MG63 (cell line): ENCODE results near the gene MRO. TPM values are rescaled to one million over a fixed set of nuclear protein-coding genes. Genes with fewer than 3 reads are reported as not detected.

Source experiments
- DNase-seq: peaks from one replicate; pipeline ENCODE4 v3.0.0-alpha.2; 2020
- H3K27me3 ChIP-seq: fragments of 250-450 bp; sonication (Bioruptor Pico); 2 replicates; pipeline ENCODE4 v1.5.1; 2020; ENCODE audit warnings: mild to moderate bottlenecking, moderate library complexity
- H3K36me3 ChIP-seq: fragments of 250-450 bp; sonication (Bioruptor Pico); 2 replicates; pipeline ENCODE4 v1.5.1; 2020; ENCODE audit warnings: mild to moderate bottlenecking, moderate library complexity
- H3K4me3 ChIP-seq: fragments of 250-450 bp; sonication (Bioruptor Pico); 2 replicates; pipeline ENCODE4 v1.5.1; 2020; ENCODE audit warnings: mild to moderate bottlenecking, moderate library complexity
- H3K9me3 ChIP-seq: fragments of 250-450 bp; sonication (Bioruptor Pico); 2 replicates; pipeline ENCODE4 v1.5.1; 2020; ENCODE audit warnings: mild to moderate bottlenecking, moderate library complexity
- total RNA-seq: library from RNA; depleted of rRNA; stranded (reverse); fragments of >200 nt; shearing (Covaris generic); gene quantifications from 2 replicates; pipeline ENCODE4 v1.2.3, GENCODE V29; 2014; ENCODE audit warnings: low replicate concordance

The MRO gene
- total RNA-seq, 1 experiment from 2014 or later, result 0.07 TPM

DNA sequence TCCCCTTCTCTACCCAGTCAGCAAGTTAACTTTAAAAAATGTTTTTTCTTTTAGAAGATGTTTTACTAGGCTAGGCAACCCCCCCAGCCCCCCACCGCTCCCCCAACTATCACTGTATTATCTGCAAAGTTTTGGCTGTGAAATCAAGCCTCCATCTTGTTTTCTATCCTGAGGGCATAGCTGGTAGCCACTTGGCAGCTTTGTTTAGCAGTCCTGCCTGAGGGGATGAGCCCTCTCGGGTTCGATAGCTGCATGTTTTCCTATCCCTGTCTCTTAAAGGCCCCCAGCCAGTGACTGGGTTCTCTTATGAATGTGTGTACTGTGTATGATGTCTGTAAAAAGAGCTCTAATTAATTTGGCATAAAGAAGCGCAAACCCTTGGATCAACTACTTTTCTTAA, 43.4 kb downstream of the MRO start:
- no peak overlapping the region for H3K4me3 ChIP-seq
- no peak for DNase-seq
- no peaks in the 10 kb centered on the region for H3K36me3 ChIP-seq
- H3K9me3 ChIP-seq, result no peaks in the 10 kb centered on the region
- 0 out of 2 replicates have a peak, but pooled peaks cover 3% of the 10 kb centered on the region for H3K27me3 ChIP-seq

DNA sequence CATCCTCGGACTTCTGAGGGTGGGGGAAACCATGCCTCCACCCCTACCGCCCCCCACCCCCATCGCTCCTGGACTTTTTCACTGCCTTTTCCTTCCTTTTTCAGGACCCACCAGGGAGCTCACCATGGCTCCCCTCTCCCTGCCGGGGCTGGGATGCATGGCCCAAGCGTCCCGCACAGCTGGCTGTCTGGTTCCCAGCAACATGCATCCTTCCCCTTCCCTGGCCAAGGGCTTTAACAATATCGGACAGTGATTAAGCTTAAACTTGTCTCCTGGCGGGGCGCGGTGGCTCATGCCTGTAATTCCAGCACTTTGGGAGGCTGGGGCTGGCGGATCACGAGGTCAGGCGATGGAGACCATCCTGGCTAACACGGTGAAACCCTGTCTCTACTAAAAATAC, 44.1 kb downstream of the MRO start:
- Histone ChIP-seq H3K4me3 (no peak overlapping the region), H3K9me3 (peaks cover under 1% of the 10 kb centered on the region; the same call in 1 of the 2 replicates), H3K27me3 (0 out of 2 replicates have a peak, but pooled peaks cover 3% of the 10 kb centered on the region), H3K36me3 (no peaks in the 10 kb centered on the region)
- DNase-seq, result no peak

DNA sequence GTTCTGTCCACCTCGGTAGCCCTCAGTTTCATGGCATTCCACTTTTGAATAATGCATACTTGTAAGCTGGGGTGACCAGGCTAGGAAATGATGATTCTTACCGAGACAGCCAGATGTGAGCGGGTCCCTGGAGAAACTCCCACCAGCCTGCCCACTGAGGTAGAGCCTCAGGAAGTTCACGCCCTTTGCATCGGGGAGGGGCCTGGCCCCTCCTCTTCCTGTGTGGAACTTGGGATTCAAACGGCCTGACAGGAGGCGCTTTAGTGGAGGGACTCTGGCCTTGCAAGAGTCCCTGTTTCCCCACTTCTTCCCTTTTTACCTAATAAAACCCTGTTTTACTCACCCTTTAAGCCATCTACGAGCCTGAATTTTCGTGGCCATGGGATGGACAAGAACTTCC, 44.6 kb downstream of the MRO start:
- no peaks in the 10 kb centered on the region for H3K36me3 ChIP-seq
- no peak overlapping the region for H3K4me3 ChIP-seq
- peaks cover 6% of the 10 kb centered on the region for H3K9me3 ChIP-seq
- no peak for DNase-seq
- 0 out of 2 replicates have a peak, but pooled peaks cover 3% of the 10 kb centered on the region for H3K27me3 ChIP-seq

DNA sequence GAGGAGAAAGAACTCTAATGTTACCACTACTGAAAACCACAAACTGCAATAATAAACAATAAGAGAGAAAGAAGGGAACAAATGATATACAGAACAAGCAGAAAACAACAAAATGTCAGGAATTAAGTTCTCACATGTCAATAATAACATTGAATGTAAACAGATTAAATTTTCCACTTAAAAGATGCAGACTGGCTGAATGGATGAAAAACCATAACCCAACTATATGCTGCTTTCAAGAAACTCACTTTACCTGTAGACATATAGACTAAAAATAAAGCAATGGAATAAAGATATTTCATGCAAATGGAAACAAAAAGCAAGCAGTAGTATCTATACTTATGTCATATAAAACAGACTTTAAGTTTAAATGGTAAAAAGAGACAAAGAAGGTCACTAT, 50.4 kb downstream of the MRO start:
- peaks cover 2% of the 10 kb centered on the region; the same call in 1 of the 2 replicates for H3K27me3 ChIP-seq
- H3K36me3 ChIP-seq, result no peaks in the 10 kb centered on the region
- H3K9me3 ChIP-seq, result peaks cover 11% of the 10 kb centered on the region
- H3K4me3 ChIP-seq, result no peak overlapping the region
- no peak for DNase-seq

DNA sequence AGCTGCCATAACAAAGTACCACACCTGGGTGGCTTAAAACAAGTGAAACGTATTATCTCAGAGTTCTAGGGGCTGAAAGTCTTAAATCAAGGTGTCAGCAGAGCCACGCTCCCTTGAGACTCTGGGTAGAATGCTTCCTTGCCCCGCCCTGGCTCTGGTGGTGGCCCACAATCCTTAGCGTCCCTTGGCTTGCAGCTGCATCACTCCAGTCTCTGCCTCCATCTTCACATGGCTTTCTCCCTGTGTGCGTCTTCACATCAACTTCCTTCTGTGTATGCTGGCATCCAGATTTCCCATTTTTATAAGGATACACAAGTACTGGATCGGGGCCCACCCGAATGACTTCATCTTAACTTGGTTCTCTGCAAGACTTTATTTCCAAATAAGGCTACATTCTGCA, 62.5 kb downstream of the MRO start:
- DNase-seq, result no peak
- H3K4me3 ChIP-seq, result no peak overlapping the region
- H3K36me3 ChIP-seq, result no peaks in the 10 kb centered on the region
- no peaks in the 10 kb centered on the region for H3K27me3 ChIP-seq
- H3K9me3 ChIP-seq, result no peaks in the 10 kb centered on the region

DNA sequence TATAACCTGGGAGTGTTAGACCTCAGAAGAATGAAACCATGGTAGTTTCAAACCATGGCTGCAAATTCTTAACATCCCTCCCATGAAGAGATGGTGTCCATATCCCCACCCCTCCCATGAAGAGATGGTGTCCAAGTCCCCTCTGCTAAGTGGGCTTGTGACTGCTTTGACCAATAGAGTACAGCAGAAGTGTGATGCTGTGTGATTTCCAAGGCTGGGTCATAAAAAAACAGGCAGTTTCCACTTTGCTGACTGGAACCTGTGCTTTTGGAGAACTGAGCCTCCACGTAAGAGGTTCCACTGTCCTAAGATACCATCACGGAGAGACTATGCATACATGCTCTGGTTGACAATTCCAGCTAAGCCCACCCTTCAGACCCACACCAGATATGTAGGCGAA, 65.5 kb downstream of the MRO start:
- H3K27me3 ChIP-seq, result no peaks in the 10 kb centered on the region
- H3K9me3 ChIP-seq, result no peaks in the 10 kb centered on the region
- H3K4me3 ChIP-seq, result no peak overlapping the region
- no peaks in the 10 kb centered on the region for H3K36me3 ChIP-seq
- DNase-seq, result no peak

DNA sequence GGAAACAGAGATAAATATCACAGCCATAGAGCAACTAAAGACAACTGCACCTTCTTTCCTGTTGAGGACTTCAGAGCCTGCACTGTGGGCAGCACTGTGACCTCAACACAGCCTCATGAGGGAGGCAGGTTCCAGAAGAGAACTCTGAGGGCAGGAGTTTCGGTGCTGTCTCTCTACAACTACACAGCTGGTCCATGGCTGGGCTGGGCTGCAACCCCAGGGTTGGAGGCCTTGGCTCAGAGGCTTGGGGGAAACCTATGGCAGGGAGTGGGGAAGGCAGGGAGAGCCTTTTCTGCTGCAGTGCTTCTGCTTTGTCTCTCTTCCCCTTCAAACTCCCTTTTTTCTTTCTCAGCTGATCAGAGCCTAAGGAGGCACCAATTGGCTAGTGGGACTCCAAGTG, 66.5 kb downstream of the MRO start:
- no peak for DNase-seq

DNA sequence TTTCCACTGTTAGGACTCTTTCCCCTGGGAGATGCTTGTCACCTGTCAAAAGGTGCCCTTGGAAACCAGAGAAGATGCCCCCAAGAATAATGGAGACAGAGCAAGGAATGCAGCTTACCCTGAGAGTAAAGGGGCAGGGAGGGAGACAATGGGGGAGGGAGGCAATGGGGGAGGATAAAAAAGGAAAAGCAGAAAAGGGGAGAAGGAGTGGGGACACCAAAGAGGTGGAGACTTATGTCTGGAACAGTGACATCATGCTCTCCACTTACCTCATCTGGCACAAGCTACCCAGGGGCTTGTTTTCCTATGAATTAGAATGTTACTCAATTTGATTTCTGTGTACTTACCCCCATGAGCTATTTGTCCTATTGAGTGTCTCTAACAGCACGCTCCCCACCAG, 67.9 kb downstream of the MRO start:
- H3K4me3 ChIP-seq, result no peak overlapping the region
- no peaks in the 10 kb centered on the region for H3K27me3 ChIP-seq
- H3K9me3 ChIP-seq, result no peaks in the 10 kb centered on the region
- no peaks in the 10 kb centered on the region for H3K36me3 ChIP-seq
- no peak for DNase-seq

More for the DNA sequence above, 66.5 kb downstream of the MRO start:
- Histone ChIP-seq H3K36me3 (no peaks in the 10 kb centered on the region), H3K4me3 (no peak overlapping the region), H3K27me3 (no peaks in the 10 kb centered on the region), H3K9me3 (no peaks in the 10 kb centered on the region)

DNA sequence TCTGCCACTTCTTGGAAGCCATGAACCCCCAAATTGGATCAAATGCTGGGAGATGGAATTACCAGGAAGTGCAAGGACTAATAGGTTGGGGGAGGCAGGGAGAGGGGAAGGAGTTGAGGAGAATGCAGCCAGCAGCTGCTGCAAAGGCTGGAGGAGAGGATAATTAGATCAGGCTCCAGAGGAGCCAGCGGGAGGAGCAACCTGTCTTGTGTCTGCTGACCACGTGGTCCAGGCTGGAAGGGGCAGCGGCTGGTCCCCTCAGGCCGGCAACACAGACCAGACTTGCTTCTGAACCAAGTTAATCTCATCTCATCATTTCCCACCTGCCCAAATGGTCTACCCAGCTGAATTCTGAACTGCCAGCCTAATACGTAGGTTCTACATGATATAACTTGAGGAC, 68.3 kb downstream of the MRO start:
- H3K27me3 ChIP-seq, result no peaks in the 10 kb centered on the region
- no peaks in the 10 kb centered on the region for H3K36me3 ChIP-seq
- no peak overlapping the region for H3K4me3 ChIP-seq
- DNase-seq, result no peak
- no peaks in the 10 kb centered on the region for H3K9me3 ChIP-seq

DNA sequence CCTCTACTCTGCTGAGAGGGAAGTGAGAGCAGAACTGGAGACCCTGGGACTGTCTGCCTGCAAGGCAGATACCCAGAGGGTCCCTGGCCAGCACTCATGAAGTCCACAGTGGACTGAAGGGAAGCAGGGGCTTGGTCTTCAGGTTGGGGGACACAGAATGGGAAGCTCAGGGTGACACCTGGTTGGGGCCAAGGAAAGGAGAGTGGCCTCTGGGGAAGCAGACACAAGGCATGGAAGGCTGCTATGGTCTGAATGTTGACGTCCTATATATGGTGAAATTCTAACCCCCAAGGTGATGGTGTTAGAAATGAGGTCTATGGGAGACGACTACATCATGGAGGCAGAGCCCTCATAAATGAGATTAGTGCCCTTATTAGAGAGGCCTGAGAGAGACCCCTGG, 69.3 kb downstream of the MRO start:
- Histone ChIP-seq H3K36me3 (no peaks in the 10 kb centered on the region), H3K4me3 (no peak overlapping the region), H3K9me3 (no peaks in the 10 kb centered on the region), H3K27me3 (no peaks in the 10 kb centered on the region)
- DNase-seq, result no peak

DNA sequence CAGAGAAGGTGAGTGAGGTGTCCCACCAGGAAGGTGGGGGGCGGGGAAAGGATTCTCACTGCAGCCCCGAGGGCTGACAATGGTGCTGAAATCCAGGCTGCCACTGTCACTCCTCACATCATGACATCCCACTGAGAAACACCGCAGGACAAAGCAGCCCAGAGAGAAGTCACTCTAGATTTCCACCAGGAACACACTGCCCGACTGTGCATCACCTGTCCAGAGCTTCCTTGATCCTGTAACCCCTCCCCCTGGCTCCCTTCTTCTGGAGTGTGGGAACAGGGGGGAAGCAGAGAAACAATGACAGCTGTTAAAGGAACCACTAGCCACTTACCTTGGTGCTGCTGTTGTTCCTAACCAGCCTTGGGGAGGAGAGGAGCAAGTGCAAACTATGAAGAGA, 69.9 kb downstream of the MRO start:
- H3K27me3 ChIP-seq, result no peaks in the 10 kb centered on the region
- no peak for DNase-seq
- no peaks in the 10 kb centered on the region for H3K9me3 ChIP-seq
- no peaks in the 10 kb centered on the region for H3K36me3 ChIP-seq
- H3K4me3 ChIP-seq, result no peak overlapping the region

DNA sequence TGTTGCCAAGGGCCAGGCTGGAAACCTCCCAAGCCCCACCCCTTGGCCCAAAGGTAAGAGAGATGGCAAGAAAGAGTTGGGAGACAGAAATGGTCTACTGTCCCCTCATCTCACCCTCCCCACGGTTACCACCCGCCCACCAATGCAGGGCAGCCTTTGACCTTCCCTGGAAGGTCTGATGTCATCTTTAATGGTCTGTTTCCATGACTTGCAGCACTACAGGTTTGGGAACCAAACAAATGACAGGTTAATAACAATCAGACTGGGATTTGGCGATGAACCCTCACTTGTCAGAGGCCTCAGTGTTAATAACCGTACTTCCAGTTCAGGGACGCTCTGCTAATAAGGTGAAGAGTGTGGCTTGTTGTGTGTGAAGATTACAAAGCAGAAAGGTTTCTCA, 70.4 kb downstream of the MRO start:
- H3K9me3 ChIP-seq, result no peaks in the 10 kb centered on the region
- no peak for DNase-seq
- H3K27me3 ChIP-seq, result no peaks in the 10 kb centered on the region
- H3K4me3 ChIP-seq, result no peak overlapping the region
- no peaks in the 10 kb centered on the region for H3K36me3 ChIP-seq

DNA sequence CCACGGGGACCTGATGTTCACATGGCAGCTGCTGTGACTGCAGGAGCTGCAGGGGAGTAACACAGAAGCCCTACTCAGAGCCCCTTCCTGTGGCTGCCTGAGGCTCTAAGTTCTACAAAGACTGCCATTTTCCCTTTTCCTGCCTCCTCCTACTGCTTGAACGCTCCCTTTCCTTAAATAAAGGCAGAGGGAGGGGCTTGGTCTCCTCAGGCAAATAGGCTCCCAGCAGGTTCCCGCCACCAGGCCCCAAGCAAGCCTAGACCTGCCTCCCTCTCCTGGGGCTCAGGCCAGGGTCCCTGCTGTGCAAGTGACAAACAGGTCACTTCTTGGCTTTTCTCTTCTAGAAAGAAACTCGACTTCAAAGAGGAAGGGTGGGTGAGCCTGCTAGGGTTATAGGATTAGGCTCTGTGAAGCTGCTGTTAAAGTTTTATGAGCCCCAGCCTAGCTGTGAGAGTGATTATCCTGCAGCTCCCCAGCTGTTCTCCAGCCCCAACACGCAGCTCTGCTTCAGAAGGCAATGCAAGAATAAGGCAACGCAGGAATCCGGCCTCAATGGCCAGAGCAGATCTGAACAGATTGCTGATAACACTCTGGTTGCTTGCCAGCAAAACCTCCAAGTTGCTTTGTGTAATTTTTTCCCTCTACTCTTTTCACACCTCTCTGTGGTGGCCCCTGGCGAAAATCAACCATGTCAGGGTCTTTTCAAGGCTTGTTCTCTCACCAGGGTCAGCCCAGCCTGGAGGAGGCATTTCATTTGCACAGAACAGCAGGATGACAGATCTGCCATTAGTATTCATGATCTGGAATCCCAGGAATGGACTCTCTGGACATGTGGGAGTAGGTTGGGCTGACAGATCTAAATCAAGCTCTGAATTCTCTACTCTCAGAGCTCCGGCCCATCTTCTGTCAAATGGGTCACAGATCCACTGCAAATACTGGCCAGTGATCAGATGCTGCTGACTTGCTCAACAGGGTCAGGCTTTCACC, 71.3 kb downstream of the MRO start:
- H3K9me3 ChIP-seq, result no peaks in the 10 kb centered on the region
- H3K4me3 ChIP-seq, result no peak overlapping the region
- no peaks in the 10 kb centered on the region for H3K36me3 ChIP-seq
- no peak for DNase-seq
- H3K27me3 ChIP-seq, result no peaks in the 10 kb centered on the region

DNA sequence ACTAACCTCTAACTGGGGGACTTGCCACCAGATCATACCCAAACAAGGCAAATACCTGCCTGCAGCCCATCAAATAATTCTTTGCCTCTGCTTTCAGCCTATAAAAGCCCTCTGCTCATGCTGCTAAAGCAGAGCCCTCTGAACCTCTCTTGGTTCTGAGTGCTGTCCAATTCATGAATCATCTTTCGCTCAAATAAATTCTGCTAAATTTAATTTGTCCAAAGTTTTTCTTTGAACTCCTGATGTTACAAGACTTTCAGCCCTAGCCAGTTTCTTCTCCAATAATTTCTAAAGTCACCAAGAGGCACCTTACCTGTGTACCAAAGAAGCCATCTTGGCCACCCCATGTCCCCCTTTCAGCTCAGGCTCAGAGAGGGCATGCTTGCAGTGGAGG, 72.0 kb downstream of the MRO start:
- H3K4me3 ChIP-seq, result no peak overlapping the region
- H3K36me3 ChIP-seq, result no peaks in the 10 kb centered on the region
- no peaks in the 10 kb centered on the region for H3K9me3 ChIP-seq
- no peaks in the 10 kb centered on the region for H3K27me3 ChIP-seq
- no peak for DNase-seq

DNA sequence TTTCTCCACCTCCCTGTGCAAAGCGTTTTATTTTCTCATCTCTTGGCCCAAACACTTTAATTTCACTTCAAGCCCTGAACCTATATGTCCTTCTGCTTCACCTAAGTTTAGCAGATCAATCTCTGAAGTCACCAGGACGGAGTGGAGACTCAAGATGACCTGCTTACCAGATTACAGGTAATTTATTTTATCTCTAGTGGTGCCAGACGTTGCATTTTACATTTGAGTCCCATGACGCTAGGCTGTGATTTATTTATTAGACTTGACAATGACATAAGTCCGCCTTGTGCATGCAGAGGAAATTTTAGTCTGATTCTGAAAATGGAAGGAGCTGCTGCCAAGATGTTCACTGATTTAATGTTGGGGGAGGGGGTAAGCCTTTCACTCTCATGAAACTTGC, 73.9 kb downstream of the MRO start:
- Histone ChIP-seq H3K4me3 (no peak overlapping the region), H3K36me3 (no peaks in the 10 kb centered on the region), H3K9me3 (no peaks in the 10 kb centered on the region), H3K27me3 (no peaks in the 10 kb centered on the region)
- no peak for DNase-seq
